OCI-LY7 (cell line): Measurements from ENCODE around the gene BCL11A.

Experiments
- EZH2phosphoT487 ChIP-seq: fragments of 200-600 bp; sonication (generic); IDR thresholded peaks from 2 replicates; pipeline ENCODE4 v1.6.1; 2018; ENCODE audit warnings: low read depth, borderline replicate concordance, mild to moderate bottlenecking, mixed run types, antibody characterized with exemption, low read length, moderate library complexity, mixed read lengths
- TF ChIP-seq, protein P1 (sequence below): fragments of 200-600 bp; sonication (generic); conservative IDR thresholded peaks from 2 replicates; pipeline ENCODE4 v1.5.1; 2014; ENCODE audit warnings: mild to moderate bottlenecking, antibody characterized with exemption, low read length, moderate library complexity, mixed read lengths

GRCh38 chr2:60585276-60585675 lies 31.8 kb upstream of the BCL11A start:
- TF ChIP-seq, protein P1, sequence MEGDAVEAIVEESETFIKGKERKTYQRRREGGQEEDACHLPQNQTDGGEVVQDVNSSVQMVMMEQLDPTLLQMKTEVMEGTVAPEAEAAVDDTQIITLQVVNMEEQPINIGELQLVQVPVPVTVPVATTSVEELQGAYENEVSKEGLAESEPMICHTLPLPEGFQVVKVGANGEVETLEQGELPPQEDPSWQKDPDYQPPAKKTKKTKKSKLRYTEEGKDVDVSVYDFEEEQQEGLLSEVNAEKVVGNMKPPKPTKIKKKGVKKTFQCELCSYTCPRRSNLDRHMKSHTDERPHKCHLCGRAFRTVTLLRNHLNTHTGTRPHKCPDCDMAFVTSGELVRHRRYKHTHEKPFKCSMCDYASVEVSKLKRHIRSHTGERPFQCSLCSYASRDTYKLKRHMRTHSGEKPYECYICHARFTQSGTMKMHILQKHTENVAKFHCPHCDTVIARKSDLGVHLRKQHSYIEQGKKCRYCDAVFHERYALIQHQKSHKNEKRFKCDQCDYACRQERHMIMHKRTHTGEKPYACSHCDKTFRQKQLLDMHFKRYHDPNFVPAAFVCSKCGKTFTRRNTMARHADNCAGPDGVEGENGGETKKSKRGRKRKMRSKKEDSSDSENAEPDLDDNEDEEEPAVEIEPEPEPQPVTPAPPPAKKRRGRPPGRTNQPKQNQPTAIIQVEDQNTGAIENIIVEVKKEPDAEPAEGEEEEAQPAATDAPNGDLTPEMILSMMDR = no peak
- TF ChIP-seq EZH2phosphoT487 = no peak
